ENCODE measurements around the gene ZNF226. TPM values are rescaled to one million over a fixed set of nuclear protein-coding genes. Genes with fewer than 3 reads are reported as not detected.

Gene ZNF226
- total and polyA plus RNA-seq, 2 experiments from 2014 or later = 30.9 TPM

- peaks cover 44% of the 10 kb centered on the region for H3K36me3 ChIP-seq (replicated peaks; ENCODE audit: insufficient read depth, low read depth)
- H3K9me3 ChIP-seq (ENCODE audit: low read depth) = peaks cover 64% of the 10 kb centered on the region
- H2AFZ ChIP-seq = no peak overlapping the region
- no peak overlapping the region for H3K4me2 ChIP-seq
- no peaks in the 10 kb centered on the region for H3K9me2 ChIP-seq (replicated peaks; ENCODE audit: insufficient read depth)
- H3K4me3 ChIP-seq = no peak overlapping the region
- no peaks in the 10 kb centered on the region for H3K79me2 ChIP-seq
- no peak overlapping the region for H3K27ac ChIP-seq
- TF ChIP-seq EZH2 (IDR thresholded peaks at IDR 0.05; ENCODE audit: borderline replicate concordance) (no peak), EZH2phosphoT487 (IDR thresholded peaks at IDR 0.05; ENCODE audit: low read depth, severe bottlenecking, unreplicated experiment) (no peak)
- TF ChIP-seq, protein P1, sequence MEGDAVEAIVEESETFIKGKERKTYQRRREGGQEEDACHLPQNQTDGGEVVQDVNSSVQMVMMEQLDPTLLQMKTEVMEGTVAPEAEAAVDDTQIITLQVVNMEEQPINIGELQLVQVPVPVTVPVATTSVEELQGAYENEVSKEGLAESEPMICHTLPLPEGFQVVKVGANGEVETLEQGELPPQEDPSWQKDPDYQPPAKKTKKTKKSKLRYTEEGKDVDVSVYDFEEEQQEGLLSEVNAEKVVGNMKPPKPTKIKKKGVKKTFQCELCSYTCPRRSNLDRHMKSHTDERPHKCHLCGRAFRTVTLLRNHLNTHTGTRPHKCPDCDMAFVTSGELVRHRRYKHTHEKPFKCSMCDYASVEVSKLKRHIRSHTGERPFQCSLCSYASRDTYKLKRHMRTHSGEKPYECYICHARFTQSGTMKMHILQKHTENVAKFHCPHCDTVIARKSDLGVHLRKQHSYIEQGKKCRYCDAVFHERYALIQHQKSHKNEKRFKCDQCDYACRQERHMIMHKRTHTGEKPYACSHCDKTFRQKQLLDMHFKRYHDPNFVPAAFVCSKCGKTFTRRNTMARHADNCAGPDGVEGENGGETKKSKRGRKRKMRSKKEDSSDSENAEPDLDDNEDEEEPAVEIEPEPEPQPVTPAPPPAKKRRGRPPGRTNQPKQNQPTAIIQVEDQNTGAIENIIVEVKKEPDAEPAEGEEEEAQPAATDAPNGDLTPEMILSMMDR (IDR thresholded peaks at IDR 0.05; ENCODE audit: poor library complexity) = no peak
- H4K20me1 ChIP-seq (ENCODE audit: insufficient read depth, poor library complexity, severe bottlenecking) = no peaks in the 10 kb centered on the region
- H3K27me3 ChIP-seq = no peaks in the 10 kb centered on the region
- DNase-seq (ENCODE audit: low spot score) = no peak
- WGBS (ENCODE audit: low lambda C conversion rate, missing lambda C conversion rate) = 98% methylated on average over 3 of the region's 3 CpGs
- no peaks in the 10 kb centered on the region for H3K4me1 ChIP-seq (ENCODE audit: insufficient read depth)
These were observed 11.7 kb downstream of the ZNF226 start for GRCh38 chr19:44176590-44176989.

DNA sequence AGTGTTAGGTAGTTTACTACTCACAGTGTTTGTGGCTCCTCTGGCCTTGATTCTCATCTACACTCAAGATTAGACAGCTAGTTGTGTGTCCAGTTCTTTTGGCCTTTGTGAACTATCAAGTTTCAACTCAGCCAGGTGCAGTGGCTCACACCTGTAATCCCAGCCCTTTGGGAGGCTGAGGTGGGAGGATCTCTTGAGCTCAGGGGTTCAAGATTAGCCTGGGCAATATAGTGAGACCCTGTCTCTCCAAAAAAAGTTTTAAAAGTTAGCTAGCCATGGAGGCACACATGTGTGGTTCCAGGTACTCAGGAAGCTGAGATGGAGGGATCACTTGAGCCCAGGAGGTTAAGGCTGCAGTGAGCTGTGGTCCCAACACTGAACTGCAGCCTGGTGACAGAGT is 16.1 kb downstream of the ZNF226 start:
- DNase-seq (ENCODE audit: low spot score) = no peak
- Histone ChIP-seq H3K9me2 (replicated peaks; ENCODE audit: insufficient read depth) (no peaks in the 10 kb centered on the region), H3K4me3 (no peak overlapping the region), H3K4me1 (ENCODE audit: insufficient read depth) (no peaks in the 10 kb centered on the region), H4K20me1 (ENCODE audit: insufficient read depth, poor library complexity, severe bottlenecking) (no peaks in the 10 kb centered on the region), H3K9me3 (ENCODE audit: low read depth) (peaks cover 31% of the 10 kb centered on the region), H2AFZ (no peak overlapping the region), H3K79me2 (no peaks in the 10 kb centered on the region), H3K4me2 (no peak overlapping the region), H3K27ac (no peak overlapping the region), H3K36me3 (replicated peaks; ENCODE audit: insufficient read depth, low read depth) (peaks cover 4% of the 10 kb centered on the region), H3K27me3 (no peaks in the 10 kb centered on the region)
- TF ChIP-seq EZH2 (IDR thresholded peaks at IDR 0.05; ENCODE audit: borderline replicate concordance) (no peak), EZH2phosphoT487 (IDR thresholded peaks at IDR 0.05; ENCODE audit: low read depth, severe bottlenecking, unreplicated experiment) (no peak)
- TF ChIP-seq, protein P1 (IDR thresholded peaks at IDR 0.05; ENCODE audit: poor library complexity) = no peak

DNA sequence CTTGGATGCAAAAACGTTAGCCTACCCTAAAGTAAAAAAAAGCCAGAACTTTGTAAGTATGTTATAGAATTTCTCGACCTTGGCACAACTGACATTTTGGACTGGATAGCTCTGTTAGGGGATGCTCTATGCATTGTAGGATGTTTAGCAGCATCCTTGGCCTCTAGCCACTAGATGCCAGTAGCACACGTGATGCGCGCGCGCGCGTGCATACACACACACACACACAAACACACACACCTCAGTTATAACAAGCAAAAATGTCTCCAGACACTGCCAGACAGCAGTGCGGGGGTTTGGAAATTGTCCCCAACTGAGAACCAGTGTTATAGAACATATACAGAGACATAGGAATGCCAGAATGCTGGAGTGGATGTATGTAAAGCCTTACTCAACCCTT is 17.2 kb downstream of the ZNF226 start:
- peaks cover 20% of the 10 kb centered on the region for H3K9me3 ChIP-seq (ENCODE audit: low read depth)
- H3K4me1 ChIP-seq (ENCODE audit: insufficient read depth) = no peaks in the 10 kb centered on the region
- H3K79me2 ChIP-seq = no peaks in the 10 kb centered on the region
- WGBS (ENCODE audit: low lambda C conversion rate, missing lambda C conversion rate) = 92% methylated on average over 10 of the region's 10 CpGs
- H3K27me3 ChIP-seq = no peaks in the 10 kb centered on the region
- no peaks in the 10 kb centered on the region for H3K9me2 ChIP-seq (replicated peaks; ENCODE audit: insufficient read depth)
- DNase-seq (ENCODE audit: low spot score) = no peak
- no peak overlapping the region for H3K4me2 ChIP-seq
- H3K36me3 ChIP-seq (replicated peaks; ENCODE audit: insufficient read depth, low read depth) = no peaks in the 10 kb centered on the region
- no peak overlapping the region for H3K4me3 ChIP-seq
- H2AFZ ChIP-seq = no peak overlapping the region
- H4K20me1 ChIP-seq (ENCODE audit: insufficient read depth, poor library complexity, severe bottlenecking) = no peaks in the 10 kb centered on the region
- TF ChIP-seq EZH2phosphoT487 (IDR thresholded peaks at IDR 0.05; ENCODE audit: low read depth, severe bottlenecking, unreplicated experiment) (no peak), EZH2 (IDR thresholded peaks at IDR 0.05; ENCODE audit: borderline replicate concordance) (no peak)
- TF ChIP-seq, protein P1 (IDR thresholded peaks at IDR 0.05; ENCODE audit: poor library complexity) = no peak
- H3K27ac ChIP-seq = no peak overlapping the region

GRCh38 chr19:44190020-44190419 is 25.1 kb downstream of the ZNF226 start:
- Histone ChIP-seq H4K20me1 (ENCODE audit: insufficient read depth, poor library complexity, severe bottlenecking) (no peaks in the 10 kb centered on the region), H3K4me1 (ENCODE audit: insufficient read depth) (no peaks in the 10 kb centered on the region), H3K9me2 (replicated peaks; ENCODE audit: insufficient read depth) (no peaks in the 10 kb centered on the region), H3K27ac (no peak overlapping the region), H3K79me2 (no peaks in the 10 kb centered on the region), H3K27me3 (no peaks in the 10 kb centered on the region), H3K4me3 (no peak overlapping the region), H3K36me3 (replicated peaks; ENCODE audit: insufficient read depth, low read depth) (no peaks in the 10 kb centered on the region), H2AFZ (no peak overlapping the region), H3K9me3 (ENCODE audit: low read depth) (no peaks in the 10 kb centered on the region), H3K4me2 (no peak overlapping the region)
- no peak for DNase-seq (ENCODE audit: low spot score)
- TF ChIP-seq, protein P1 (IDR thresholded peaks at IDR 0.05; ENCODE audit: poor library complexity) = no peak
- TF ChIP-seq EZH2 (IDR thresholded peaks at IDR 0.05; ENCODE audit: borderline replicate concordance) (no peak), EZH2phosphoT487 (IDR thresholded peaks at IDR 0.05; ENCODE audit: low read depth, severe bottlenecking, unreplicated experiment) (no peak)
- 98% methylated on average over 6 of the region's 6 CpGs for WGBS (ENCODE audit: low lambda C conversion rate, missing lambda C conversion rate)
